NOMO-1 treated with dmso at 0.1 percent for 144 hours (cell line): ENCODE data around the gene SLC22A4.
A peak's percentile ranks its signal among the peaks of the same experiment; 100 is the strongest.

ENCODE experiments used
- DNase-seq: peaks from one replicate; lab custom pipeline; 2025; ENCODE audit not compliant: unreplicated experiment; lab: John Stamatoyannopoulos, UW

SLC22A4 gene

DNA sequence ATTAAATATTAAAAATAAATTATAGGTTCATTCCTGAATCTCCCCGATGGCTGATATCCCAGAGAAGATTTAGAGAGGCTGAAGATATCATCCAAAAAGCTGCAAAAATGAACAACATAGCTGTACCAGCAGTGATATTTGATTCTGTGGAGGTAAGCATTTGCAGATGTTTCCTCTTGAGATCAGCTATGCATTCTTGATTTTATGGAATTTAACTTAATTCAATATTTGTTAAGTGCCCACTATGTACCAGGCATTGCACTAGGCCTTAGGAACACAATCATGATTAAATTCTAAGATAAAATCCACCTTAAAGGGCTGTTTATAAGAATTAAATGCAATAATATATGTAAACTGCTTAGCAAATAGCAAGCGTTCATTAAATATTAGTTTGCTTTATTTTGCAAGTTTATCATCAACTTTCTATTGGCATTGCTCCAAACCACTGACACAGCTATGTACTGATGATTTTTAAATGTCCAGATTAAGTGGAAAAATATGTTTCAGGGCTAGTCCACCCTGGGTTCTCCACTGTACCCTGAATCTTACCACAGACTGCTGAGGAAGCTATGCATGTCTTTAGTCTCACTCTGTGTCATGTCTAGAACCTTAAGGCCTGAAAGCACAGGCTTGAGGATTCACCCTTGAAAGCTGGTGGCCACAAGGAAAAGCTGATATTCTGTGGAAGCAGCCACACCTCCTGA is 33.2 kb downstream of the SLC22A4 start:
- DNase-seq = no peak

DNA sequence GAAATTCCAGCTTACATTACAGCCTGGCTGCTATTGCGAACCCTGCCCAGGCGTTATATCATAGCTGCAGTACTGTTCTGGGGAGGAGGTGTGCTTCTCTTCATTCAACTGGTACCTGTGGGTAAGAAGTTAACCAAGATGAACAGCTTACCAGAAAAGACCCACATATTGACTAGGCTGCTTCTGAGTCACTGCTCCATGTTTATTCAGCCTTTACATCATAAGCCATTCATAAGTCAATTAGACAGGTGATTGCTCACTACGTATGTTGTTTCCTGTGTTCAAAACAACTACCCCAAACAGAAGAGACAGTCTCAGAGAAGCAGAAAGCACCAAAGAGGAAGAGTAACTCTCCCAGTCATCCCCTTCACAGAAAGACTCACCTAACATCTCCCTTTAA is 40.6 kb downstream of the SLC22A4 start:
- no peak for DNase-seq

DNA sequence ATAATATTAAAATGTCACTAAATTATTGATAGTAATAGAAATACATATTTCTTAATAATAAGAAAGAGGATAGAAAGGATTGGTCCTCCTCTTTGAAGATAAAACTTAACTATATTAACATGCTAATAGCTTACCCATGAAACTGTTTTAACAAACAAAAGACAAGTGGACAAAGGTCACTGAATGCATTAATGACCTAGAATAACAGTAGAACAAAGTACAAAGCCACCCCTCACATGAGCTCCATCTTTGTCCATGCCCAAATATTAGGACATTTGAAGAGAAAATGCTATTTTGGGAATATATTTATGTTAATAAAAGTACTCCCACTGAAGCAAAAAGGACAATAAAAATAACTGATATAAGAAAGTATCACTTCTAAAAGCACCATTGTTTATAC is 41.2 kb downstream of the SLC22A4 start:
- DNase-seq = no peak

DNA sequence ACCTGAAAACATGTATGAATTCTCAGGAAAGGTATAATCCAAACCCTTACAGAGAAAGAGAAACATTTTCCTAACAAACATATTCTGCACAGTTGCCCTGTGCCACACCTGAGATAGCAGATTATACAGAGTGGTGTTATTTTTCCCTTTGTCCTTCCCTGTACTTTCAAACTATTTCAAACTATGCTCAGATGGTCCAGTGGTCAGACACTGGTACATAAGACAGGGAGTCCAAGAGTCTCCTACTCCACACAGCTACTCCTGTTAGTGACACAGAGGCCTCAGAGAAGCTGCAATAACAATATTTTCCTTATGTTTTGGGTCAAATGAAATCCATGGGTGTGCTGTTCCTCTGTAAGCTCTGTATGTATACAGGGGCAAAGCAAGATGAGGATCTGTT is 45.3 kb downstream of the SLC22A4 start:
- no peak for DNase-seq

DNA sequence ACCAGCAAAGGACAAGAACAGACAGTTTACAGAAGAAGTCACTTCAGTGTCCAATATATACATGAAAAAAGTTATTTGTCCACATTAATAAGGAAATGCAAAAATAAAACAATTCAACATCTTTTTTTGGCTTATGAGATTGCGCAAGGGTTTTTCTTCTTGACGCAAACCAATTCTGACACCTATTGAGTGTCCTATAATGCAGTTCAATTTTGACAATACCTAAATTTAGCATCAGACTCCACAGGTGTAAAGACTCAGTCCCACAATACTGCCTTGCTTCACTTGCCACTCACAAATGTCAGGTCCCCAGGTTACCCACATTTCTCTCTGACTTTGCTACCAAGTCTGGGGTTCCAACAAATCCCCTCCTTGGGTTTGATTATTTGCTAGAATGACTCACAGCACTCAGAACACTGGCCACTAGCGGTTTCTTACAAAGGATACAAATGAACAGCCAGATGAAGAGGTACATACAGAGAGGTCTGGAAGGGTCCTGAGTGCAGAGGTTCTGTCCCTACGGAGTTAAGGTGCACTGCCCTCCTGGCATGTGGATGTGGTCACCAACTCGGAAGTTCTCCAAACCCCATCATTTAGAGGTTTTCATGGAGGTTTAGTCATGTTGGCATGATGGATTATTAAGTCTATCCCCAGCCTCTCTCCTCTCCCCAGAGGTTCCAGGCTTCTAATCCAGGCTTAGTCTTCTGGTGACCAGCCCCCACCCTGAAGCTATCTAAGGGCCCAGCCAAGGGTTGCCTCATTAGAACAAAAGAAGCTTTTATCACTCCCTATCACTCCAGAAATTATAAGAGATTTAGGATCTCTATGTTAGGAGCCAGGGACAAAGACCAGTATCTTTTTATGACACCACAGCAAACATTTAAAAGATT is 48.3 kb downstream of the SLC22A4 start:
- no peak for DNase-seq

DNA sequence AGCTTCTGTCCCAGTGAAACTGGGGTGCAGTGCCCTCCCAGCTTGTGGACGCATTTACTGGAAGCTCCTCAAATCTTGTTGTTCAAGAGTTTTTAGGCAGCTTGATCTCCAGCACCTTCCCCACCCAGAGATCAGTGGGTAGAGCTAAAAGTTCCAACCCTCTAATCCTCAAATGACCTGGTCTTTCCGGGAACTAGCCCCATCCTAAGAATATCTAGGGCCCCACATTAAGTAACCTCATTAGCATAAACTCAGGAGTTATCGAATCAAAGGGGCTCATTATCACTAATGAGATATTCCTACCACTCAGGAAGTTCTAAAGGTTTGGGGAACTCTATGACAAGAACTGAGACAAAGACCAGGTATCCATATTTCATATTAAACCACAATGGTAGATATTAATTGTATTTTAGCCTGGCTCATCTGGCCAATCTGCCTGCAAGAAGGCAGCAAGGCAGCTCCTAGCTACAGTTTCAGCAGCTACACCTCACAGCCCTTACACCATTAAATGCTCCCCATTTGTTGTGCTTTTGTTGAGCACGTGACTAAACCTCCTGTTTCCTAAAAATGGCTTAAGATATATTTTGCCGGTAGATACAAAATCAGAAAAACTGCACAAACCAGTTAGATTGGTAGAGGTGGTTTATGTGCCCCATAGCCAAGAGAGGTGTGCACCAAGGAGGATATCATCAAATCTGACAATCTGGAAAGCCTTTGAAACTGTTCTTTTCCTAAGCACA is 50.8 kb downstream of the SLC22A4 start:
- no peak for DNase-seq

DNA sequence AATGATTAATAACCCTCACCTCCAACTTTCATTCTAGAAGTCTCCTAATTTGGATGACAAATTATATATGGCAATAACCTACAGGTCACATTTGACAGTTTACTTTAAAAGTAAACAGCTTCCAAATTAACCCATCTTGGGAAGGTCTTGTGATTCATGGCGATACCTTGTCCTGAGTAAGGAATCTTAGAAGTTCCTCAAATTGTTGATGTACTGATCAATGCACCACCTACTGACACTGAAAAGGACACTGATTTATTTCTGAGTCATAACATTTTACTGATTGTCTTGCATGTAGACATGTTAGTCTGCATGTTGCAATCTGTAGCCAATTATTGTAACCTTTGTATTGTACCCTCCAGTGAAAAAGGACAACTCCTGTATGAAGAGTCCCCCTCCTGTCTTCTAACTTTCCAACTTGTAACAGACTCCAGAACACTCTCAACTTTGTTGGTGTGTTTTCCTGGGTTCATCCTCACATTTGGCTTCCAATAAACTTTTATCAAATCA is 59.3 kb downstream of the SLC22A4 start:
- no peak for DNase-seq

DNA sequence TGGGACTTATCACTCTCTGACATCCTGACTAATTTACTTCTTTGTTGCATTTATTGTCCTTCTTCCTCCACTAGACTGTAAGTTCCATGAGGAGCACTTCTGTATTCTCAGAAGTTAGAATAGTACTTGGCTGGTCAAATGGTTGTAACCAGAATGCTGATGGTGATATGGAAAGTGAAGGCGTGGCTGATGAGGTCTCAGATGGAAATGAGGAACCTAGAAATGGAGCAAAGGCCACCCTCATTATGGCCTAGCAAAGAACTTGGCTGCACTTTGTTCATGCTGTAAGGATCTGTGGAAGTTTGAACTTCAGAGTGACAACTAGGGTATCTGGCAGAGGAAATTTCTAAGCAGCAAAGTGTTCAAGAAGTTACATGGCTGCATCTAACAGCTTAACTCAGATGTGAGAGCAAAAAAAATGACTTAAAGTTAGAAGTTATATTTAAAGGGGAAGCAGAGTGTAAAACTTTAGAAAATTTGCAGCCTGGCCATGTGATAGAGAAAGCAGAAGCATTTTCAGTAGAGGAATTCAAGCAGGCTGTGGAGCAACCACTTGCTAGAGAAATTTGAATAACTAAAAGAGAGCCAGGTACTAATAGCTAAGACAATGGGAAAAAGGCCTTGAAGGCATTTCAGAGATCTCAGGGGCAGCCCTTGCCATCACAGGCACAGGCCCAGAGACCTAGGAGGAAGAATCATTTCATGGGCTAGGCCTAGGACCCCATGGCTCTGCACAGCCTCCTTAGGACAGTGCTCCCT is 60.4 kb downstream of the SLC22A4 start:
- peak; percentile 77 for DNase-seq

DNA sequence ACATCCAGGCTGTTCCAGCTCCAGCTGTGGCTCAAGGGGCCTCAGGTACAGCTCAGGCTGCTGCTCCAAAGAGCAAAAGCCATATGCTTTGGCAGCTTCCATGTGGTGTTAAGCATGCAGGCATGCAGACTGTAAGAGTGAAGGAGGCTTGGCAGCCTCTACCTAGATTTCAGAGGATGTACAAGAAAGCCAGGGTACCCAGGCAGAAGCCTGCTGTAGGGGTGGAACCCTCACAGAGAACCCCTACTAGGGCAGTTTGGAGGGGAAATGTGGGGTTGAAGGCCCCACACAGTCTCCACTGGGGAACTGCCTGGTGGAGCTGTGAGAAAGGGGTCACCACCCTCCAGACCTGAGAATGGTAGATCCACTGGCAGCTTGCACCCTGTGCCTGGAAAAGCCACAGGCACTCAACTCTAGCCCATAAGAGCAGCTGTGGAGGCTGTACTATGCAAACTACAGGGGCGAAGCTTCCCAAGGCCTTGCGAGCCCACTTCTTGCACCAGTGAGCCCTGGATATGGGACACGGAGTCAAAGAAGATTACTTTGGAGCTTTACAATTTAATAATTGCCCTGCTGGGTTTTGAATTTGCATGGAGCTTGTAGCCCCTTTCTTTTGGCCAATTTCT is 61.1 kb downstream of the SLC22A4 start:
- no peak for DNase-seq

DNA sequence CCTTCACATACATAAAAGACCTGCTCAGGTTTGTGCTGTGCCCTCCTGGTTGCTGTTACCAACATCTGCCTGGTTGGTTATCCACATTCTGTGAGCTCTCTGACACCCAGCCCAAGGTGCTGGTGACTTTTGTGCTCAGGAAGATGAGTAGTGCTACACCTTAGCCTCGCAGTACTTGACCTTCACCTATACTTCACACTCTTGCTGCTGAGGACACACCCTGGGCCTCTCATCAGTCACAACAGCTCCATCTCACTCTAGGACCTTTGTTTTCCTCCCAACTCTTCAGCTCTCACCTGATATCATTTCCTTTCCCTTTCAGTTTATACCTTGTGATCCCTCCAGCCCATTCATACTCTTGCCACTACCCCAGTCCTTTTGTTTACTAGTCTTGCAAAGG is 64.6 kb downstream of the SLC22A4 start:
- DNase-seq = no peak

DNA sequence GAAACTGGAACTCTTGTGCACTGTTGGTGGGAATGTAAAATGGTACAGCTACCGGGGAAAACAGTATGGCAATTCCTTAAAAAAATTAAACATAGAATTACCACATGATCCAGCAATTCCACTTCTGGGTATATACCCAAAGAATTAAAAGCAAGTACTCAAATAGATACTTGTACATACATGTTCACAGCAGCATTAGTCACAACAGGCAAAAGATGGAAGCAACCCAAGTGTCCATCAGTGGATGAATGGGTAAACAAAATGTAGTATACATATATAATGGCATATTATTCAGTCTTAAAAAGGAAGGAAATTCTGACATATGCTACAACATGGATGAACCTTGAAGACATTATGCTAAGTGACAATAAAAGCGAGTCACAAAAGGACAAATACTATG is 67.9 kb downstream of the SLC22A4 start:
- DNase-seq = no peak

DNA sequence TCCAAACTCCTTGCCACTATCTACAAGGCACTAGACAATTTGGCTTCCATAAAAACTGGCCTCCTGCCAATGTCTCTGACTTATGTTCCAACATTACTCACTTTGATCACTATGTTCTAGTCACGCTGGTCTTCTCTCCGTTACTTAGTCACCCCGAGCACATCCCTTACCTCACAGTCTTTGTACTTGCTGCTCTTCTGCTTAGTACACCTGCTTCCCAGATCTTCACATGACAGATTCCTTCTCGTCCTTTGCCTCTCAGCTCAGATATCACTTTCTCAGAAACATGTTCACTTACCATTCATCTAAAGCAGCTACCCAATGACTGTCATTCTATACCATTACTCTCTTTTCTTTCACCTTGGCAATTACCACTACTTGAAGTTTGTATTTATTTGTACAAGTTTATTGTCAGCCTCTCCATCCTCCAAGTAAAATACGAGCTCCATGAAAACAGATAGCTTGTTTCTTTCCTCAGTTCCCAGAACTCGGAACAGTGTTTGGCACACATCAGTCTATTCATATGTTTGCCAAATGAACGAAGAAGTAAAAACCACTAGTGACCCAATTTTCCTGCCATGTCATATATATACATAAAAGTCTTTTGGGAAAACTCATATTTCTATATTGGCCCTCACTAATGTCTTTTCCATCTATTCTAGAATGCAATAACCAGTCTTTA is 69.4 kb downstream of the SLC22A4 start:
- DNase-seq = no peak

DNA sequence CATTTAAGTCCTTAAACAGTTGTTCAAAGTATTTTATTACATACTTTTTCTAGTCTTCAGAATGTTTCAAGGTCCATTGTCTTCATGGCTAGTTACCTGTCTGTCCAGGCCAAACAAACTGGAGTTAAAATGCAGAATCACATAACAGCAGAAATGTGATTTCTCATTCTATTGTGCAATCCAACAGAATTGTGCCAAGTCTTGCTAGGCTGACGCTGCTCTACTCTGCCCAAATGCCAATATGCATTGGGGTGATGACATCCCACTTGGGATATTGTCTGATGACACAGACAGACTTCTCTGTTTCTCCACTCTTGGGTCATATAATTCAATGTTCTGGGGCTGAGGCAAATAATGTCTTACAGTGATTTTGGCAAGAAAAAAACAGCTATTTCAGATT is 70.1 kb downstream of the SLC22A4 start:
- no peak for DNase-seq

DNA sequence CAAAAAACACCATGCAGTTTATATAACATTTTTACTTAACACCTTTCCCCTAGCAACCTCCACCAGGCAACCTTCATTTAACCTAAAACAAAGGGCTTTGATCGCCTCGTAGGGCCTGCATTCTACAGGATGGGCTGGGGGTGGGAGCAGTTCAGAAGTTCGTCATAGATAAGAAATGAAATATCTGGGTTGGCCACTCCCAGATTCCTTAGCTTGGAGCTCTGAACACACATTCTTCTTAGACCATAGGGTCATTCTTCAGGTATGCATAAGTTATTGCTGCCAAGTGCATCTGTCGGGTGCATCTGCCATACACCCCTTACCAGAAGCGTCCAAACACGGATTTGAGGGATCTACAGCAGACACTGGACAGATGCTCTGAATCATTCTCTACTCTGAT is 71.0 kb downstream of the SLC22A4 start:
- no peak for DNase-seq

DNA sequence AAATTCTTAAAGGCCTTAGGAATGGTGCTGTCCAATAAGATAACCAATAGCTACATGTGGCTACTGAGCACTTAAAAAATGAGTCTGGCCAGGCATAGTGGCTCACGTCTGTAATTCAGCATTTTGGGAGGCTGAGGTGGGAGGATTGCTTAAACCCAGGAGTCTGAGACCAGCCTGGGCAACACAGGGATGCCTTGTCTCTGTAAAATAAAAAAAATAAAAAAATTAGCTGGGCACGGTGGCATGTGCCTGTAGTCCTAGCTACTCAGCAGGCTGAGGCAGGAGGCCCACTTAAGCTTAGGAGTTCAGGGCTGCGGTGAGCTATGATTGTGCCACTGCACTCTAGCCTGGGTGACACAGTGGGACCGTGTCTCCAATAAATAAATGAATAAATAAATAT is 74.0 kb downstream of the SLC22A4 start:
- DNase-seq = no peak

DNA sequence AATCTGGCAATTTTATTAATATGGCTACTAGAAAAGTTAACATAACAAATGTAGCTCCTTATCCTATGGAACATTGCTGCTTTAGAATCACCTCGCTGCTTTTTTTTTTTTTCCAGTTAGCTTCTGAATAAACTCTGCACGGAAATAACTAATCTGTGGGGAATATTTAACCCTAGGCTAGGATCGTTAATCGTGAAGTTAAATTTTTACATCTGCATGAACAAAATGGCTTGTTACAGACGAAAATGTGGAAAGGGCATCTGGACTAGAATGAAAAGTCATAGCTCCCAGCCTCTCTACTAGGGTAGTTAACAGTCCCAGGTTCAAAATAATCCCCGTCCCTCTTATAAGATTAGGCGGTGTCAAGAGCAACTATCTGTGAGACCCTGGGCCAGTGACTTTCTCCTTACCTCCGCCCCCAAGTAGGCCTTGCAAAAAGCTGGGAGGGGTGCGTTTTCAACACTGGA is 74.8 kb downstream of the SLC22A4 start:
- DNase-seq = no peak

DNA sequence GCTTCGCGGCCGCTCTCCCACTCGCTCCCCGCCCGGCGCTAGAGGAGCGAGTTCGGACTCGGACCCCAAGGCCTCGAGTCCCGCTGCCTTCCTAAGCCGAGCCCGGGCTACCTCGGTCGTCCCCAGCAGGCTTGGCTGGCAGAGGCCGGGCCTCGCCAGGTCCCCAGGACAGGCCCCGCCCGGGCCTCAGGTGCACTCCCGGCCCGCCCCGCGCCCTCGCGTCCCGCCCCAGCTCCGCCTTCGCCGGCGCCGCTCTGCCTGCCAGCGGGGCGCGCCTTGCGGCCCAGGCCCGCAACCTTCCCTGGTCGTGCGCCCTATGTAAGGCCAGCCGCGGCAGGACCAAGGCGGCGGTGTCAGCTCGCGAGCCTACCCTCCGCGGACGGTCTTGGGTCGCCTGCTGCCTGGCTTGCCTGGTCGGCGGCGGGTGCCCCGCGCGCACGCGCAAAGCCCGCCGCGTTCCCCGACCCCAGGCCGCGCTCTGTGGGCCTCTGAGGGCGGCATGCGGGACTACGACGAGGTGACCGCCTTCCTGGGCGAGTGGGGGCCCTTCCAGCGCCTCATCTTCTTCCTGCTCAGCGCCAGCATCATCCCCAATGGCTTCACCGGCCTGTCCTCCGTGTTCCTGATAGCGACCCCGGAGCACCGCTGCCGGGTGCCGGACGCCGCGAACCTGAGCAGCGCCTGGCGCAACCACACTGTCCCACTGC is 75.4 kb downstream of the SLC22A4 start, which contains the start of gene SLC22A5:
Gene SLC22A5, plus strand, starts transcription at position 237 of the 707 bp plus-strand sequence. Its CDS starts 263 bp downstream, at position 500.
- peak; percentile 48 for DNase-seq

DNA sequence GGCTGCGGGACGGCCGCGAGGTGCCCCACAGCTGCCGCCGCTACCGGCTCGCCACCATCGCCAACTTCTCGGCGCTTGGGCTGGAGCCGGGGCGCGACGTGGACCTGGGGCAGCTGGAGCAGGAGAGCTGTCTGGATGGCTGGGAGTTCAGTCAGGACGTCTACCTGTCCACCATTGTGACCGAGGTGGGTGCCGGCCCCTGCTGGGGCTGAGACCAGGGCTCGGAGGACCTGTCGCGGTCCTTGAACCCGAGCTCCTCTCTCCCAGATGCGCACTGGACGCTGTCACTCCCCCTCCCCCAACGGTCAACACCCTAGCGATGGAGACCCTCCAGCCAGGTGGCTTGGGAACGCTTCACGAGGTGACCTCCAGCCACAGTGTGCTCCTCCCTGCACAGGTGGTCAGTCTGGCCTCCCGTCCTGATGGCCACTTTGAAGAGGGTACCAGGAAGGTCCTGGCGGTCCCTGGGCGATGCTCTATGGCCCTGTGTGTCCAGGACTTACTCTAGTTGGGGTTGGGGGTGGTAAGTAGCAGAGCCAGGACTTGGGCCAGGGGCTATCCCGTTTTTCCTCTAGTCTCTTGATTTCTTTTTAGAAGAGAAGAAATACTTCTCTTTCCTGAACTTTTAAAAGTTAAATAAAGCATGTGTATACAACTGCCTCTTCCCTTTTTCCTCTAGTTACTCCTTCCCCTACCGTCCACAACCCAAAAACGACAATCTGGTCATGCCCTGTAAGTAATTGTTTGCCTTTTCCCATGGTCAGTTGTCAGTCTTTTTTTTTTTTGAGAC is 76.2 kb downstream of the SLC22A4 start:
- DNase-seq = no peak
